Measurements from ENCODE around the gene UNC119B. TPM values are rescaled to one million over a fixed set of nuclear protein-coding genes. Genes with fewer than 3 reads are reported as not detected.

The UNC119B gene
- total RNA-seq, 1 donor from 2014 or later, result 16.2 TPM

DNA sequence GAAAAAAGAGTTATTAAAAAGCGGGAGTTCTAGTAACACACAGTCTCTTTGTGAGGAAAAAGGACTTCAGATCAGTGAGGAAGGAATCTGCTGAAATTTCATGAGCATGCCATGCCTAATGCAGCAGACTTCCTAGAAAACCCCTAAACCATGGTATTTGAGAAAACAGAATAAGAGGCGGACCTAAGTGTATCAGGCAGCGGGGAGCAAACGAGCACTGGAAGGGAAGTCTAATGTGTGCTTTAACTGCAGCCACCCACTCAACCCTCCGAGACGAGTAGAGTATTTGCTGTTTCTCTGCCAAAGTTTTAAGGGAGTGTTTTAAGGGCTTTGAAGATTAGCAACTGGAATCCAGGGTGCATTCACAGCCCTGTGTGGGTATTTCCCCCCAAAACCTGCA, 51.8 kb downstream of the UNC119B start:
- Mint-ChIP-seq H3K9me3 (ENCODE audit: unreplicated experiment) (peaks cover 2% of the 10 kb centered on the region), H3K4me3 (ENCODE audit: unreplicated experiment) (no peak overlapping the region), H3K36me3 (ENCODE audit: unreplicated experiment) (no peaks in the 10 kb centered on the region), H3K27me3 (ENCODE audit: unreplicated experiment) (no peaks in the 10 kb centered on the region), H3K27ac (ENCODE audit: unreplicated experiment) (no peak overlapping the region), H3K4me1 (ENCODE audit: low read depth, unreplicated experiment) (peaks cover 13% of the 10 kb centered on the region)
- no peak for DNase-seq
- no peak for TF ChIP-seq CTCF (IDR thresholded peaks at IDR 0.05; ENCODE audit: partially characterized antibody, unreplicated experiment)

DNA sequence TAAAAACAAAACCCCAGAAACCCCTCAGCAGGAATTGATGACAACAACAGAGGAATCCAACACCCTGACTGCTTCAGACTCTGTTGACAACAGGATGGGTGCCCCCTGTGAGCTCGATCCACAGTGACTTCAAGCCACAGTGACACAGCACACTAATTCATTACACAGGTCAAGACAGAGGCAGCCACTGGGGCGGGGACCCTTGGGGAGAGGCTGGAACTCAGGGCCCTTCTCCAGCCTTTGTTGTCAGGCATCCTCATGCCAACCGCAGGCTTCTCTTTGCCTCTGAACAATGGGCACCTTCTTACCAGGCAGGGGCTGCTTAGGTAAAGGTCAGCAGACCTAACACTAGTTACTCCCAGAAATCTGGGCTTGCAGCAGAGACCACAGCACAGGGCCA, 53.0 kb downstream of the UNC119B start:
- Mint-ChIP-seq H3K36me3 (ENCODE audit: unreplicated experiment) (peaks cover 4% of the 10 kb centered on the region), H3K27me3 (ENCODE audit: unreplicated experiment) (no peaks in the 10 kb centered on the region), H3K4me1 (ENCODE audit: low read depth, unreplicated experiment) (peaks cover 13% of the 10 kb centered on the region), H3K9me3 (ENCODE audit: unreplicated experiment) (no peaks in the 10 kb centered on the region), H3K27ac (ENCODE audit: unreplicated experiment) (no peak overlapping the region), H3K4me3 (ENCODE audit: unreplicated experiment) (no peak overlapping the region)
- TF ChIP-seq CTCF (IDR thresholded peaks at IDR 0.05; ENCODE audit: partially characterized antibody, unreplicated experiment), result no peak
- no peak for DNase-seq

GRCh38 chr12:120764816-120765215, 54.6 kb downstream of the UNC119B start:
- DNase-seq, result no peak
- H3K27ac Mint-ChIP-seq (ENCODE audit: unreplicated experiment), result no peak overlapping the region
- no peaks in the 10 kb centered on the region for H3K27me3 Mint-ChIP-seq (ENCODE audit: unreplicated experiment)
- TF ChIP-seq CTCF (IDR thresholded peaks at IDR 0.05; ENCODE audit: partially characterized antibody, unreplicated experiment), result no peak
- H3K36me3 Mint-ChIP-seq (ENCODE audit: unreplicated experiment), result peaks cover 10% of the 10 kb centered on the region
- H3K9me3 Mint-ChIP-seq (ENCODE audit: unreplicated experiment), result no peaks in the 10 kb centered on the region
- peaks cover 6% of the 10 kb centered on the region for H3K4me1 Mint-ChIP-seq (ENCODE audit: low read depth, unreplicated experiment)
- no peak overlapping the region for H3K4me3 Mint-ChIP-seq (ENCODE audit: unreplicated experiment)

- Mint-ChIP-seq H3K27me3 (ENCODE audit: unreplicated experiment) (no peaks in the 10 kb centered on the region), H3K9me3 (ENCODE audit: unreplicated experiment) (no peaks in the 10 kb centered on the region), H3K36me3 (ENCODE audit: unreplicated experiment) (peaks cover 14% of the 10 kb centered on the region), H3K4me3 (ENCODE audit: unreplicated experiment) (no peak overlapping the region), H3K4me1 (ENCODE audit: low read depth, unreplicated experiment) (no peaks in the 10 kb centered on the region), H3K27ac (ENCODE audit: unreplicated experiment) (no peak overlapping the region)
- no peak for TF ChIP-seq CTCF (IDR thresholded peaks at IDR 0.05; ENCODE audit: partially characterized antibody, unreplicated experiment)
- no peak for DNase-seq
These were observed 56.3 kb downstream of the UNC119B start for GRCh38 chr12:120766566-120766965.

DNA sequence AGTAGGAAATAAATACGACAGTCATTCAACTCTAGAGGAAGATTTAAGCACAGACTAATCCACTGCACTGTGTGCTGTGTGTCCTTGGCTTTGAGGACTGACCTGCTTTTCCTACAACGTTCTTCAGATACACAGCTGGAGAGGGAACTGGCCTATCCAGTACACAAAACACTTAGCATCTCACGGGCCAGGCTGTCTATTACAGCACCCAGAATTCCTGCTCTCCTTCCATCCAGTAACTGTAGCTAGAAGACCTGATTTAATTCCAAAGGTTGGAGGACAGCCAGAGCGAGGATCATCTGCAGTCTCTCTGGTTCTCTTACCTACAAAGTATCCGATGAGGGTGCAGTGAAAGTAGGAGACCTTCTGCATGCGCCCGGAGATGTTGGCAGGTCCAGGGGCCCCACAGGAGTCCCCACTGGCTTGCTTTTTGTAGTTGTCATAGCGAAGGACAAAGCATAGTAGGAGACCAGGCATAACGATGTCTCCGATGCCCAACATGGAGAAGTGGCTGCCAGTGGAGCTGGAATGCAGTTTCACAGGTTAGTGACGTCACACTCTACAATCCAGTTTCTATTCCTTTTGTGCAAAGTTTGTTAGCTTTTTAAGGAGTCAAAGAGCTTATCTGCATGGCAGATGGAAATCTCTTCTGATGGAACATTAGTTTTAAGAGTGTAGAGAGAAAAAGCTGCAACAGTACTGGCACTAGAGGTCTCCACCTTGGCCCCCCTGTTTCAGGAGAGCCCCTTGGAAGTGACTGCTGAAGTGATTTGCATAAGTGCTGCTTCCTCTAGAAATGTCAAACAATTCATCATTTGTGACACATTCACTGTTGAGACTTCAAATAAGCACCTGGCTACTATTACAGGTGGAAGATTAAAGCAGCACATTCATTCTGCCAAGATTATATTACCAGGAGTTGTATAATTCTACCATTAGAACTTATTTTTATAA, 57.1 kb downstream of the UNC119B start:
- no peak for DNase-seq
- Mint-ChIP-seq H3K27me3 (ENCODE audit: unreplicated experiment) (no peaks in the 10 kb centered on the region), H3K27ac (ENCODE audit: unreplicated experiment) (no peak overlapping the region), H3K36me3 (ENCODE audit: unreplicated experiment) (peaks cover 14% of the 10 kb centered on the region), H3K4me1 (ENCODE audit: low read depth, unreplicated experiment) (no peaks in the 10 kb centered on the region), H3K4me3 (ENCODE audit: unreplicated experiment) (no peak overlapping the region), H3K9me3 (ENCODE audit: unreplicated experiment) (no peaks in the 10 kb centered on the region)
- TF ChIP-seq CTCF (IDR thresholded peaks at IDR 0.05; ENCODE audit: partially characterized antibody, unreplicated experiment), result no peak
